ENCODE data around the gene CENPP.

- TF ChIP-seq POLR2A (IDR thresholded peaks at IDR 0.05) (no peak), CTCF (IDR thresholded peaks at IDR 0.05) (no peak)
These were observed 179.1 kb downstream of the CENPP start for GRCh38 chr9:92504881-92505280.
